Activated T-helper 2 cell treated with anti-CD3 and anti-CD28 coated beads, Interferon-gamma antibody, Interleukin-2, Interleukin-4, amounts not matched to agents 10 μg/mL and 5 μg/mL and 100 μg/mL, durations not matched to agents 14 hours and 24 hours and 36 hours (primary cell): ENCODE data around the gene TPX2. TPM values are rescaled to one million over a fixed set of nuclear protein-coding genes. Genes with fewer than 3 reads are reported as not detected.

Experiments used
- DNase-seq: peaks from one replicate; pipeline ENCODE4 v3.0.0; 2021; ENCODE audit warnings: low spot score
- H3K27ac Mint-ChIP-seq: one replicate; pipeline ENCODE4 v1.8.0; 2021; ENCODE audit warnings: mixed read lengths
- H3K27me3 Mint-ChIP-seq: one replicate; pipeline ENCODE4 v1.8.0; 2021; ENCODE audit warnings: low read depth, mixed read lengths
- H3K36me3 Mint-ChIP-seq: one replicate; pipeline ENCODE4 v1.8.0; 2021; ENCODE audit warnings: low read depth, mixed read lengths
- H3K4me1 Mint-ChIP-seq: one replicate; pipeline ENCODE4 v1.8.0; 2021; ENCODE audit warnings: low read depth, mixed read lengths
- H3K4me3 Mint-ChIP-seq: one replicate; pipeline ENCODE4 v1.8.0; 2021; ENCODE audit warnings: low read depth, mild to moderate bottlenecking, moderate library complexity, mixed read lengths
- H3K9me3 Mint-ChIP-seq: one replicate; pipeline ENCODE4 v1.8.0; 2021; ENCODE audit warnings: mixed read lengths
- intact Hi-C: fragments of 100-400 bp; cut with micrococcal nuclease; formaldehyde crosslinking; loops from one replicate; pipeline ENCODE4 v1.15.1; 2023
- total RNA-seq: library from RNA; stranded (reverse); gene quantifications from 2 replicates; pipeline ENCODE4 v1.2.3, GENCODE V29; 2022

Gene TPX2
- total RNA-seq, 1 donor from 2014 or later, result 82.8 TPM

DNA sequence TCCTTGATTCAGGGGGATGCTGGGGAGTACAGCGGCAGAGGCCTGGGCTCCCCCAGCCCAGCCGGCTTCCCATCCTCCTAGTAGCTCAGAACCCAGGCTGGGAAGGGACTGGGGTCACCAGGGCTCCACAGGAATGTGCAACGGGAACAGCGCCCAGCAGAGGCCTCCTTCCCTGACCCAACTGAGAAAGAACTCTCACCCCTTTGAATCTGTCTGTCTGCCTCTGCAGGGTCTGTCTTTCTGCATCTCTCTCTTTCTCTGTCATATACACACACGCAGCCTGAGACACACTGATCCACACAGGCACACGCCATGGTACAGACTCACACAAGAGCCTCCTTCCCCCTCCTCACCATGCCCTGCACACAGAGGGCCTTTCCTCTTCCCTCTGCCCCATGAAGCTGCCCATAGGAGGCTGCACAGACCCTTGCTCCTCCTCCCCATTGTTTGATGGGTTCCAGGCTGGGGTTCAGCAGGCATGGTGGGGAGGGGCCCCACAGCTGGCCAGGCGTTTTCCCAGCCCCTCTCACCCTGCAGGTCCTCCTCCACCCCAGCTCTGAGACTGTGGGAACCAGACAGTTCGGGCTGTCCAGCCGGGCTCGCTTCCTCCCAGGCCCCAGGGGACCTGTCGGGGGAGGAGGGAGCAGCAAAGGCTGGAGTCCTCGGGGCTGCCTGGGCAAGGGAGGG is 103.5 kb downstream of the TPX2 start:
- intact Hi-C loops, result no loop called here
- Mint-ChIP-seq H3K9me3 (no peaks in the 10 kb centered on the region), H3K27ac (no peak overlapping the region), H3K36me3 (no peaks in the 10 kb centered on the region), H3K4me3 (no peak overlapping the region), H3K4me1 (no peaks in the 10 kb centered on the region), H3K27me3 (no peaks in the 10 kb centered on the region)
- DNase-seq, result no peak

DNA sequence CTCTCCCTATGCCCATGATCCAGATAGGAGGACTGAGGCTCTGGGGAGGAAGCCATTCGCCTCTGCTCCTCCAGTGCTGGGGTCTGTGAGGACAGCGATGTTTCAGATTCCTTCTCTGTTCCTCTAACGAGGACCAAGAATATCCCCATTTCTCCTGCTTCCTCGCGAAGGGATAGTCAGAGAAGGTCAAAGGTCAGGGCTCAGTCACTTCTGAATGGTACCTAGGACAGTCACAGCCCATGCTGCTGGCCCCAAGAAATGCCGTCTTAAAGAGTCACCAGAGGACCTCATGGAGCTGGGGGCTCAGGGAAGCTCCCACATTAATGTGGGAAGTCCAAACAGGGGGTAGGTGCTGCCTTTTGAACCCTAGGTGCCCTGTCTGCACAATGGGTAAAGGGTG is 104.2 kb downstream of the TPX2 start:
- H3K27ac Mint-ChIP-seq, result no peak overlapping the region

DNA sequence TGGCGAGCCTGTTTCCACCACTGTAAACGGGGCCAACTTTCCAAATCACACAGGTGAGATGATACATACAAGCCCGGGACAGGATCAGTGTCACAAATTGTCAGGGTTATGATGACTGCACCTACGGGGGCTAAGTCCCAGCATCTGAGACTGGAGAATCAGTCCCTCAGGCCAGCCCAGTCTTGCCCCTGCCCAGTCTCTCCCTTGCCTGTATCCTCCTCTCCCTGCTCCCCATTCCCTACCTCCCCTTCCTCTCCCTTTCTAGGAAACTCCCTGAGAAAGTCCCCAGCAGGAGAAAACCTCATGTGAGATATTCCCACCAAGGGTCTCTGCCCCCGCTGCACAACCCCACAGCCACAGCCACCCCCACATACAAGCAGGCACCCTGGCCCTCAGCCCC is 104.8 kb downstream of the TPX2 start:
- intact Hi-C loops, result no loop called here
- H3K4me1 Mint-ChIP-seq, result no peaks in the 10 kb centered on the region
- peaks cover under 1% of the 10 kb centered on the region for H3K27me3 Mint-ChIP-seq

More for the DNA sequence above, 104.2 kb downstream of the TPX2 start:
- Mint-ChIP-seq H3K4me3 (no peak overlapping the region), H3K4me1 (no peaks in the 10 kb centered on the region), H3K36me3 (no peaks in the 10 kb centered on the region), H3K9me3 (no peaks in the 10 kb centered on the region), H3K27me3 (no peaks in the 10 kb centered on the region)
- intact Hi-C loops, result no loop called here
- DNase-seq, result no peak

DNA sequence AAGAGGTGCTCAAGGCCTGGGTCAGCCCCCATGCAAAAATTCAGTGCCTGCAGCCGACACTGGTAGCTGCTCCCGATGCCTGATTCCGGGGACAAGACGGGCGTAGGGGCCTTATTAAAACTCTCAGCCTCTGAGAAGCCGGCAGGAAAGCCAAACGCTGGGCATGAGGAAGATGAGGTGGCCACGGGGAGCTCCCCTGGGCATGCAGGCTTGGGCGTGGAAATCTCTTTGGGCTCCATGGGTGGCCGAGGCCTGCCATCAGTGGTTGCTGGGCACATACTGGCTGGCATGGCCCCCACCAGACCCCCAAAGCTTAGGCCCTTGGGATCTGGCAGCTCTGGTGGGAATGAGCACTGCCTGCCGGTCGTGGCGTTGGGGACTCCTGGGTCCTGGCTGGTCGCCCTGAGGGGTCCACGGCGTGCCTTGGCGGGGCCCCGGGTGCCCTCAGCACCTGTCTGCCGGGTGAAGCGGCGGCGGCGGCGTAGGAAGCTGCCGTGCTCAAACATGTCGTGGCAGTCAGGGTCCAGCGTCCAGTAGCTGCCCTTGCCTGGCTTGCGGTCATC is 105.7 kb downstream of the TPX2 start:
- Mint-ChIP-seq H3K4me3 (no peak overlapping the region), H3K36me3 (no peaks in the 10 kb centered on the region), H3K27me3 (peaks cover 6% of the 10 kb centered on the region), H3K4me1 (no peaks in the 10 kb centered on the region), H3K27ac (no peak overlapping the region), H3K9me3 (no peaks in the 10 kb centered on the region)
- no peak for DNase-seq
- intact Hi-C loops, result no loop called here

More for the DNA sequence above, 104.8 kb downstream of the TPX2 start:
- H3K36me3 Mint-ChIP-seq, result no peaks in the 10 kb centered on the region
- no peak for DNase-seq
- no peak overlapping the region for H3K27ac Mint-ChIP-seq
- no peaks in the 10 kb centered on the region for H3K9me3 Mint-ChIP-seq
- H3K4me3 Mint-ChIP-seq, result no peak overlapping the region

DNA sequence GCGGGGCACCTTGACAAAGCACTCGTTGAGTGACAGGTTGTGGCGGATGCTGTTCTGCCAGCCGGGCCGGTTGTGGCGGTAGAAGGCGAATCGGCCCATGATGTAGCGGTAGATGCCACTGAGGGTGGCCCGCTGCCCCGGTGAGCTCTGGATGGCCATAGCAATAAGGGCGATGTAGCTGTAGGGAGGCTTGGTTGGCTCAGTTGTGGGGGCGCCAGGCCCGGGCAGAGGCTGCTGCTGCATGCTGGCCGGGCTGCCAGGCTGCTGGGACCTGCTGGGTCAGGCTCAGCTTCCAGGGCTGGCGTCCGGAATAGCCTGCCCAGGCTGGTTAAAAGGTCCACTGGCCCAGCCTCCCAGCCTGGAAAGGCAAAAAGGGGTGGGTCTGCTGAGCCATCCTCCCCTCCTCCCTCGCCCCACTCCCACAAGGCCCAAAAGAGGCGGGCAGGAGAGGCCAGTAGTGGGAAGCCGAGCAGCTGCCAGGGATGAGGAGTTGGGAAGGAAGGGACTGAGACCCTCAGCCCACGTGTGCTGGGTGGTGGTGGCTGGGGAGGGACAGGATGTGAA is 106.3 kb downstream of the TPX2 start, which contains the start of gene FOXS1:
FOXS1 (minus strand) TSS at position 305 of the 564 bp plus-strand sequence; CDS start at position 243, 62 bp downstream.
- H3K36me3 Mint-ChIP-seq, result no peaks in the 10 kb centered on the region

DNA sequence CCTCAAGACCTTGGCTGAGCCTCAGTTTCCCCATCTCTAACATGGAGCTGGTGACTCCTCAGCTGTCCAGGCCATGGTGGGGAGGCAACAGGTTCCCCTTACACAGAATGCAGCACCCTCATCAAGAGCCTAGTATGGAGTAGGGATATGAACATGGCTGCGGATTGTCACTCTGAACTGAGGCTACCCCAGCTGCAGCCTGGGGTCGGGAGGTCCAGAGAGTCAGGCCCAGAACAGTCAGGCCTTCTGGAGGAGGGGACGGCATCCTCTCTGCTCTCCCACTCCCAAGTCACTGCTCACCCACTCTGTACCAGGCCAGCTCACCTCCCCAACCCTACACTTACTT is 107.7 kb downstream of the TPX2 start:
- DNase-seq, result no peak
- no peaks in the 10 kb centered on the region for H3K36me3 Mint-ChIP-seq
- intact Hi-C loops, result loop anchor here (2.0 kb wide), 1 partner anchor 24 kb away; no protein-coding TSS in a partner anchor
- H3K9me3 Mint-ChIP-seq, result no peaks in the 10 kb centered on the region
- H3K4me1 Mint-ChIP-seq, result no peaks in the 10 kb centered on the region
- no peak overlapping the region for H3K4me3 Mint-ChIP-seq
- H3K27ac Mint-ChIP-seq, result no peak overlapping the region
- peaks cover 8% of the 10 kb centered on the region for H3K27me3 Mint-ChIP-seq

More for the DNA sequence above, 106.3 kb downstream of the TPX2 start, which contains the start of gene FOXS1:
- DNase-seq, result no peak
- Mint-ChIP-seq H3K27me3 (peaks cover 6% of the 10 kb centered on the region), H3K4me3 (no peak within 1 kb of the TSS), H3K4me1 (no peaks in the 10 kb centered on the region), H3K9me3 (no peaks in the 10 kb centered on the region), H3K27ac (no peak within 1 kb of the TSS)
- intact Hi-C loops, result no loop called here

DNA sequence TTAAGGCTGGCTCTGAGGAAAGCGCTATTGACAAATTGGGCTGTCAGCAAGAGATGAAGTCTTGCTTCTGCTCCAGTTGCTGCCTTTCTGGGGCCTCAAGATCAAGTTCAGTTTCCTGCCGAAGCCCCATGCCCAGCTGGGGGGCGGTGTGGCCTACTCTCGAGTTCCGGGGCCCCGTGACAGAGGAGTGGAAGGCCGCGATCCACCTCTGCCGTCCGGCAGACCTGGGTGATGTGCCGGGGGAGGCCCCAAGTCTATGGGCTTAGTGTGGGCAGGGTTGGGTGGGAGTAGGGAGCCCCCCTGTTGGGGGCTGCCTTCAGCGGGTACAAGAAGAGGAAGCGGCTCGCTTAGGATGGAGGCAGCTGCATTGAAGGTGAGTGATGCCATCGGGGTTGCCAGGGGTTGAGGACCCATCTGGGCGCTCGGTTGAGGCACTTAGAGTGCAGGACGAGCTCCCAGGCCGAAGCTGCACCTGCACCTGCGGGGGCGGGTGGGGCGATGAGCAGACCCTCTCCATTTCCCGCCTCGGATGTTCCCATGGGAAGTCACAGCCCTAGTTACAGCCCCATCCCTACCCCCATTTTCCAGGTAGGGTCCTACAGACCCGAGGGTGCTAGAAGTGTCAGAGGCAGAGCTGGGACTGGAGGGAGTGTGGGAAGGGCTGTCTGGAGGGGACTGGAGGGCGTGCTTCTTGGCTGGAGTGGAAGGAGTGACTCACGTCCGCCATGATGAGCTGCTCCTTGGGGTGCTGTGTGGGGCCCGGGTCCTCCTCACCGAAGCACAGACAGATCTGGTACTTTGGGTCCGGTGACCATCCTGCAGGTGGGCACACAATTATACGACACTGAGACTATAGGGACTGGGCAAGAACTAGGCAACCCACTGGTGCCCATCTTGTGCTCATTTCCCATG is 109.3 kb downstream of the TPX2 start:
- Mint-ChIP-seq H3K36me3 (no peaks in the 10 kb centered on the region), H3K4me1 (no peaks in the 10 kb centered on the region), H3K9me3 (no peaks in the 10 kb centered on the region), H3K27me3 (peaks cover 8% of the 10 kb centered on the region), H3K27ac (no peak overlapping the region), H3K4me3 (no peak overlapping the region)
- intact Hi-C loops, result no loop called here
- DNase-seq, result no peak

DNA sequence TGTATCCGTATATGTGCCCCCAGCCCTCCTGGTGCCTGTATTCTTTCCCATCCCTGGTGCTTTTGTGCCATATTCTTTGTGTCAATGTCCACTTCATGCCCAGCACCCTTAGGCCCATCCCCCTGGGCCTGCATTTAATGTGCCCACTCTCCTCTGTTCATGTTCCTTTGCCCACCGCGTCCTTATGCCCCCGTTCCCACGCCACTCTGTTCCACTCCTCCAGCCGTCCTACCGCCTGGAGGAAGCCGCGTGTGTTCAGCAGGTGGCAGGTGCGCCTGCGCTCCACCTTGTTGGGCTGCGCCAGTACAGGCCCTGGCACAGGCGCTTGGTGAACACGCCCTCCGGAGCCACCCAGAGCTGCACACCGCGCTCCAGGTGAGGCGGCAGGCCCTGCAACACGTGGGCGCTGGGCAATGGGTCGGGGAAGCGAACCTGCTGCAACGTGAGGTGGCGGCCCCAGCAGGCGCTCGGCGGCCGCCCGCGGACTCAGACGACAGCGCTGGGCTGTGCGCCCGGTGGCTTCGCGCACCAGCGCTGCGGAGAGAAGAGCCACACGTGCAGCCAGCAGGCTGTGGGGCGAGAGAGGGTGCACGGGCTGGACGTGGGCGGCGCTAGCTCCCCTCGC is 110.3 kb downstream of the TPX2 start:
- intact Hi-C loops, result no loop called here
- H3K36me3 Mint-ChIP-seq, result no peaks in the 10 kb centered on the region
- no peaks in the 10 kb centered on the region for H3K9me3 Mint-ChIP-seq
- H3K4me3 Mint-ChIP-seq, result no peak overlapping the region
- H3K27ac Mint-ChIP-seq, result no peak overlapping the region
- DNase-seq, result no peak
- no peaks in the 10 kb centered on the region for H3K4me1 Mint-ChIP-seq
- H3K27me3 Mint-ChIP-seq, result peaks cover 11% of the 10 kb centered on the region

Other genes with a start within 250 kb of the TPX2 start
- 184 and 188 TPM in 2 replicates for gene HM13, start 224.8 kb upstream of the TPX2 start, total RNA-seq
- 1.5 and 2.1 TPM in 2 replicates for gene ID1, start 134.0 kb upstream of the TPX2 start, total RNA-seq
- gene COX4I2, start 101.4 kb upstream of the TPX2 start, total RNA-seq, result not detected in 2 replicates
- 313 and 326 TPM in 2 replicates for gene BCL2L1, start 16.4 kb upstream of the TPX2 start, total RNA-seq
- gene MYLK2, start 80.1 kb downstream of the TPX2 start, total RNA-seq, result 0.27 and 0.51 TPM in 2 replicates
- not detected in 2 replicates for gene FOXS1, start 106.3 kb downstream of the TPX2 start, total RNA-seq
- not detected in 2 replicates for gene DUSP15, start 131.2 kb downstream of the TPX2 start, total RNA-seq
- gene TTLL9, start 131.3 kb downstream of the TPX2 start, total RNA-seq, result not detected in 2 replicates
- 15.5 and 16.4 TPM in 2 replicates for gene PDRG1, start 212.8 kb downstream of the TPX2 start, total RNA-seq
- not detected in 2 replicates for gene XKR7, start 228.9 kb downstream of the TPX2 start, total RNA-seq